ENCODE measurements around the gene ADNP. TPM values are rescaled to one million over a fixed set of nuclear protein-coding genes. Genes with fewer than 3 reads are reported as not detected.
A peak's percentile ranks its signal among the peaks of the same experiment; 100 is the strongest.
"Not testable (repeated sequence)": the region's sequence is repeated elsewhere in the genome, so short reads cannot be mapped to it uniquely, and the experiment has no call there.

The ADNP gene
- total RNA-seq, 2 donors from 2014 or later, result 62.3 to 72.2 TPM

GRCh38 chr20:50885068-50885467, 46.2 kb downstream of the ADNP start:
- H3K4me1 Mint-ChIP-seq (ENCODE audit: low read depth), result no peaks in the 10 kb centered on the region
- ATAC-seq (replicated peaks in 1 of 2), result no peak

GRCh38 chr20:50883856-50884255, 47.4 kb downstream of the ADNP start:
- H3K4me1 Mint-ChIP-seq (ENCODE audit: low read depth), result no peaks in the 10 kb centered on the region
- H3K9me3 Mint-ChIP-seq, result no peaks in the 10 kb centered on the region
- no peak overlapping the region for H3K4me3 Mint-ChIP-seq
- DNase-seq (no peak), ATAC-seq (replicated peaks in 1 of 2) (no peak)
- H3K36me3 Mint-ChIP-seq (ENCODE audit: insufficient read depth in 2 of 2), result peaks cover 0 to 2% of the 10 kb centered on the region in 2 donors
- no peaks in the 10 kb centered on the region for H3K27me3 Mint-ChIP-seq (ENCODE audit: low read depth)
- H3K27ac Mint-ChIP-seq, result no peak overlapping the region

More at GRCh38 chr20:50885068-50885467, 46.2 kb downstream of the ADNP start:
- Mint-ChIP-seq H3K9me3 (no peaks in the 10 kb centered on the region), H3K36me3 (ENCODE audit: insufficient read depth in 2 of 2) (peaks cover 0 to 9% of the 10 kb centered on the region in 2 donors), H3K27me3 (ENCODE audit: low read depth) (no peaks in the 10 kb centered on the region), H3K4me3 (no peak overlapping the region), H3K27ac (no peak overlapping the region)
- DNase-seq, result no peak

GRCh38 chr20:50881759-50882424, 49.3 kb downstream of the ADNP start:
- not testable (repeated sequence) for ATAC-seq (replicated peaks in 1 of 2); H3K9me3 Mint-ChIP-seq; H3K36me3 Mint-ChIP-seq (ENCODE audit: insufficient read depth in 2 of 2); H3K27me3 Mint-ChIP-seq (ENCODE audit: low read depth); H3K27ac Mint-ChIP-seq; DNase-seq; H3K4me3 Mint-ChIP-seq; H3K4me1 Mint-ChIP-seq (ENCODE audit: low read depth)

- peaks cover 0 to 2% of the 10 kb centered on the region in 2 donors for H3K36me3 Mint-ChIP-seq (ENCODE audit: insufficient read depth in 2 of 2)
- ATAC-seq (replicated peaks in 1 of 2) (peak in 1 of 2 donors; percentile 14), DNase-seq (no peak)
- no peaks in the 10 kb centered on the region for H3K27me3 Mint-ChIP-seq (ENCODE audit: low read depth)
- H3K4me3 Mint-ChIP-seq, result no peak overlapping the region
- no peaks in the 10 kb centered on the region for H3K4me1 Mint-ChIP-seq (ENCODE audit: low read depth)
- H3K27ac Mint-ChIP-seq, result no peak overlapping the region
- H3K9me3 Mint-ChIP-seq, result no peaks in the 10 kb centered on the region
Measured at GRCh38 chr20:50879649-50880550, 51.3 kb downstream of the ADNP start.

GRCh38 chr20:50877232-50877743, 53.9 kb downstream of the ADNP start:
- ATAC-seq (replicated peaks in 1 of 2) (no peak), DNase-seq (no peak)
- Mint-ChIP-seq H3K4me1 (ENCODE audit: low read depth) (no peaks in the 10 kb centered on the region), H3K4me3 (no peak overlapping the region), H3K27me3 (ENCODE audit: low read depth) (no peaks in the 10 kb centered on the region), H3K9me3 (no peaks in the 10 kb centered on the region), H3K36me3 (ENCODE audit: insufficient read depth in 2 of 2) (peaks cover 0 to 1% of the 10 kb centered on the region in 2 donors), H3K27ac (no peak overlapping the region)

GRCh38 chr20:50876816-50877215, 54.4 kb downstream of the ADNP start:
- no peaks in the 10 kb centered on the region for H3K4me1 Mint-ChIP-seq (ENCODE audit: low read depth)
- no peak overlapping the region for H3K27ac Mint-ChIP-seq
- H3K27me3 Mint-ChIP-seq (ENCODE audit: low read depth), result no peaks in the 10 kb centered on the region
- DNase-seq, result no peak
- H3K4me3 Mint-ChIP-seq, result no peak overlapping the region
- no peaks in the 10 kb centered on the region for H3K36me3 Mint-ChIP-seq (ENCODE audit: insufficient read depth in 2 of 2)
- ATAC-seq (replicated peaks in 1 of 2), result no peak
- no peaks in the 10 kb centered on the region for H3K9me3 Mint-ChIP-seq

- Mint-ChIP-seq H3K27ac (no peak overlapping the region), H3K4me3 (no peak overlapping the region), H3K36me3 (ENCODE audit: insufficient read depth in 2 of 2) (no peaks in the 10 kb centered on the region), H3K9me3 (no peaks in the 10 kb centered on the region), H3K4me1 (ENCODE audit: low read depth) (no peaks in the 10 kb centered on the region), H3K27me3 (ENCODE audit: low read depth) (no peaks in the 10 kb centered on the region)
- ATAC-seq (replicated peaks in 1 of 2), result no peak
- no peak for DNase-seq
Measured at GRCh38 chr20:50876063-50876685, 55.1 kb downstream of the ADNP start.

GRCh38 chr20:50874758-50875665, 56.2 kb downstream of the ADNP start:
- H3K4me1 Mint-ChIP-seq (ENCODE audit: low read depth), result no peaks in the 10 kb centered on the region
- no peaks in the 10 kb centered on the region for H3K9me3 Mint-ChIP-seq
- H3K4me3 Mint-ChIP-seq, result no peak overlapping the region
- DNase-seq (no peak), ATAC-seq (replicated peaks in 1 of 2) (no peak)
- H3K27me3 Mint-ChIP-seq (ENCODE audit: low read depth), result no peaks in the 10 kb centered on the region
- H3K27ac Mint-ChIP-seq, result no peak overlapping the region
- no peaks in the 10 kb centered on the region for H3K36me3 Mint-ChIP-seq (ENCODE audit: insufficient read depth in 2 of 2)

GRCh38 chr20:50874111-50874757, 57.0 kb downstream of the ADNP start:
- Mint-ChIP-seq H3K27ac (no peak overlapping the region), H3K9me3 (no peaks in the 10 kb centered on the region), H3K4me1 (ENCODE audit: low read depth) (no peaks in the 10 kb centered on the region), H3K27me3 (ENCODE audit: low read depth) (no peaks in the 10 kb centered on the region), H3K36me3 (ENCODE audit: insufficient read depth in 2 of 2) (no peaks in the 10 kb centered on the region), H3K4me3 (no peak overlapping the region)
- no peak for DNase-seq
- no peak for ATAC-seq (replicated peaks in 1 of 2)

GRCh38 chr20:50873585-50873984, 57.7 kb downstream of the ADNP start:
- H3K27ac Mint-ChIP-seq, result no peak overlapping the region
- H3K36me3 Mint-ChIP-seq (ENCODE audit: insufficient read depth in 2 of 2), result no peaks in the 10 kb centered on the region
- DNase-seq (no peak), ATAC-seq (replicated peaks in 1 of 2) (no peak)
- no peaks in the 10 kb centered on the region for H3K9me3 Mint-ChIP-seq
- H3K27me3 Mint-ChIP-seq (ENCODE audit: low read depth), result no peaks in the 10 kb centered on the region
- no peak overlapping the region for H3K4me3 Mint-ChIP-seq
- H3K4me1 Mint-ChIP-seq (ENCODE audit: low read depth), result no peaks in the 10 kb centered on the region

- Mint-ChIP-seq H3K9me3 (no peaks in the 10 kb centered on the region), H3K36me3 (ENCODE audit: insufficient read depth in 2 of 2) (no peaks in the 10 kb centered on the region), H3K4me3 (no peak overlapping the region), H3K4me1 (ENCODE audit: low read depth) (no peaks in the 10 kb centered on the region), H3K27me3 (ENCODE audit: low read depth) (no peaks in the 10 kb centered on the region), H3K27ac (no peak overlapping the region)
- ATAC-seq (replicated peaks in 1 of 2), result no peak
- no peak for DNase-seq
Measured at GRCh38 chr20:50872560-50873425, 58.4 kb downstream of the ADNP start.
